Thoracic aorta (tissue), 2 donors: Measurements from ENCODE around the gene TBC1D8. TPM values are rescaled to one million over a fixed set of nuclear protein-coding genes. Genes with fewer than 3 reads are reported as not detected.

Experiments
- ATAC-seq: fragments of 150-250 bp; one replicate; pipeline ENCODE4 v1.8.0; 2017; ENCODE audit warnings: low read depth; ENCODE audit not compliant: insufficient number of reproducible peaks, low FRiP score
- DNase-seq: peaks from one replicate; pipeline ENCODE4 v3.0.0-alpha.2; 2020; ENCODE audit warnings: low spot score
- H3K27ac ChIP-seq, 2 donors: fragments of 200-600 bp; sonication (generic); 1 replicate in 1 of 2; 2 replicates in 1 of 2; pipeline ENCODE4 v1.5.1; 2016; ENCODE audit warnings: mild to moderate bottlenecking in 2 of 2, moderate library complexity in 2 of 2
- H3K27me3 ChIP-seq: fragments of 200-600 bp; sonication (generic); replicated peaks from 2 replicates; pipeline ENCODE4 v1.6.0; 2016; ENCODE audit warnings: mild to moderate bottlenecking; ENCODE audit not compliant: insufficient read depth
- H3K36me3 ChIP-seq: fragments of 200-600 bp; sonication (generic); one replicate; pipeline ENCODE4 v1.5.1; 2016
- H3K4me1 ChIP-seq, 2 donors: fragments of 200-600 bp; sonication (generic); 1 replicate in 1 of 2; 2 replicates in 1 of 2; pipeline versions ENCODE4 v1.5.1 to v1.6.0; 2016; ENCODE audit warnings: low read depth in 2 of 2, mild to moderate bottlenecking in 1 of 2; ENCODE audit not compliant: control insufficient read depth in 1 of 2
- H3K4me3 ChIP-seq: fragments of 200-600 bp; sonication (generic); 2 replicates; pipeline ENCODE4 v1.5.1; 2016; ENCODE audit warnings: mild to moderate bottlenecking
- H3K9me3 ChIP-seq: fragments of 200-600 bp; sonication (generic); 2 replicates; pipeline ENCODE4 v1.5.1; 2016
- CTCF ChIP-seq: fragments of 200-600 bp; sonication (generic); IDR thresholded peaks from one replicate; pipeline ENCODE4 v1.5.1; 2019; ENCODE audit warnings: antibody characterized with exemption
- total RNA-seq, 2 donors: library from RNA; depleted of rRNA; stranded (reverse); fragments of >200 nt; gene quantifications; one replicate each; pipeline versions ENCODE4 v1.1.0 to v1.2.3, GENCODE V29; 2016

Gene TBC1D8
- total RNA-seq, 2 donors from 2014 or later = 47.4 to 62.0 TPM

GRCh38 chr2:101089942-101090799 is 61.0 kb downstream of the TBC1D8 start:
- ATAC-seq (no peak), DNase-seq (no peak)
- H3K4me1 ChIP-seq = no peaks in the 10 kb centered on the region
- H3K27ac ChIP-seq = no peak overlapping the region
- no peak for TF ChIP-seq CTCF
- no peaks in the 10 kb centered on the region for H3K9me3 ChIP-seq
- H3K36me3 ChIP-seq = no peaks in the 10 kb centered on the region
- H3K27me3 ChIP-seq = no peaks in the 10 kb centered on the region
- H3K4me3 ChIP-seq = no peak overlapping the region

GRCh38 chr2:101089419-101089818 is 61.8 kb downstream of the TBC1D8 start:
- Histone ChIP-seq H3K4me1 (no peaks in the 10 kb centered on the region), H3K27me3 (no peaks in the 10 kb centered on the region), H3K9me3 (no peaks in the 10 kb centered on the region), H3K4me3 (no peak overlapping the region), H3K27ac (no peak overlapping the region), H3K36me3 (no peaks in the 10 kb centered on the region)
- TF ChIP-seq CTCF = no peak
- DNase-seq (no peak), ATAC-seq (no peak)

- no peaks in the 10 kb centered on the region for H3K36me3 ChIP-seq
- no peaks in the 10 kb centered on the region for H3K9me3 ChIP-seq
- H3K27me3 ChIP-seq = no peaks in the 10 kb centered on the region
- H3K4me3 ChIP-seq = no peak overlapping the region
- no peaks in the 10 kb centered on the region for H3K4me1 ChIP-seq
- ATAC-seq (no peak), DNase-seq (no peak)
- peak overlapping the region in 1 of 2 donors; percentile 5 for H3K27ac ChIP-seq
- TF ChIP-seq CTCF = no peak
Observed at GRCh38 chr2:101087638-101088037, 63.5 kb downstream of the TBC1D8 start.

- Histone ChIP-seq H3K36me3 (no peaks in the 10 kb centered on the region), H3K27me3 (no peaks in the 10 kb centered on the region), H3K27ac (no peak overlapping the region), H3K4me1 (no peaks in the 10 kb centered on the region), H3K4me3 (no peak overlapping the region), H3K9me3 (no peaks in the 10 kb centered on the region)
- ATAC-seq (no peak), DNase-seq (no peak)
- no peak for TF ChIP-seq CTCF
Observed at GRCh38 chr2:101083613-101084012, 67.6 kb downstream of the TBC1D8 start.

GRCh38 chr2:101082998-101083397 is 68.2 kb downstream of the TBC1D8 start:
- no peak overlapping the region for H3K4me3 ChIP-seq
- H3K9me3 ChIP-seq = no peaks in the 10 kb centered on the region
- H3K36me3 ChIP-seq = no peaks in the 10 kb centered on the region
- no peak for ATAC-seq
- no peak for DNase-seq
- TF ChIP-seq CTCF = no peak
- H3K27ac ChIP-seq = no peak overlapping the region
- H3K27me3 ChIP-seq = no peaks in the 10 kb centered on the region
- H3K4me1 ChIP-seq = no peaks in the 10 kb centered on the region
